H1 (cell line): Measurements from ENCODE around the gene CRYGD. TPM values are rescaled to one million over a fixed set of nuclear protein-coding genes. Genes with fewer than 3 reads are reported as not detected.

ENCODE experiments used
- CTCF ChIA-PET: fragments of 300-600 bp; sonication (Branson Sonifier 250); formaldehyde crosslinking; loops from one replicate; lab custom pipeline; 2021; ENCODE audit not compliant: partially characterized antibody; lab: Charles Lee
- POLR2A ChIA-PET: fragments of 300-600 bp; sonication (Branson Sonifier 250); formaldehyde crosslinking; loops from one replicate; lab custom pipeline; 2021; ENCODE audit warnings: inconsistent platforms; ENCODE audit not compliant: partially characterized antibody; lab: Charles Lee
- DNase-seq, 2 experiments: peaks; one replicate each; pipeline versions ENCODE4 v3.0.0 to v3.0.0-alpha.2; 2010 to 2022; ENCODE audit warnings: low spot score in 2 of 2, low read depth in 1 of 2, mixed read lengths in 1 of 2
- FAIRE-seq: peaks from 2 replicates; lab custom pipeline; 2011; peaks lifted over from hg19 to GRCh38; lab: Jason Lieb, UNC
- H2AFZ ChIP-seq: 2 replicates; pipeline ENCODE4 v1.8.1; 2012; ENCODE audit warnings: low read length, inconsistent platforms
- H2AK5ac ChIP-seq: 2 replicates; pipeline ENCODE4 v1.6.1; 2013; ENCODE audit warnings: low read depth, low read length
- H2BK120ac ChIP-seq: replicated peaks from 2 replicates; pipeline ENCODE3; 2013; ENCODE audit warnings: low read depth, low read length, inconsistent platforms
- H2BK12ac ChIP-seq: 2 replicates; pipeline ENCODE4 v1.6.1; 2013; ENCODE audit warnings: low read depth, low read length
- H2BK15ac ChIP-seq: 2 replicates; pipeline ENCODE4 v1.6.1; 2013; ENCODE audit warnings: low read length
- H2BK20ac ChIP-seq: 2 replicates; pipeline ENCODE4 v1.6.1; 2013; ENCODE audit warnings: low read length
- H2BK5ac ChIP-seq: 2 replicates; pipeline ENCODE4 v1.6.1; 2013; ENCODE audit warnings: low read depth, low read length
- H3K14ac ChIP-seq: 2 replicates; pipeline ENCODE4 v1.6.1; 2013; ENCODE audit warnings: inconsistent platforms; ENCODE audit not compliant: insufficient read length
- H3K18ac ChIP-seq: 2 replicates; pipeline ENCODE4 v1.6.1; 2013; ENCODE audit warnings: low read length; ENCODE audit errors: extremely low read depth
- H3K23ac ChIP-seq: 2 replicates; pipeline ENCODE4 v1.6.1; 2013; ENCODE audit warnings: inconsistent platforms; ENCODE audit not compliant: insufficient read length
- H3K23me2 ChIP-seq: 2 replicates; pipeline ENCODE4 v1.6.1; 2013; ENCODE audit warnings: low read depth, low read length
- H3K27ac ChIP-seq: 2 replicates; pipeline ENCODE4 v1.6.1; 2011; ENCODE audit warnings: low read depth, low read length, inconsistent platforms
- H3K27me3 ChIP-seq, 4 experiments: replicated peaks in 1 of 4; 1 replicate in 1 of 4; 2 replicates in 3 of 4; pipeline versions ENCODE4 v1.6.1 to v1.8.1; 2011 to 2013; ENCODE audit warnings: low read length in 3 of 4, mild to moderate bottlenecking in 3 of 4, inconsistent platforms in 2 of 4, mixed read lengths in 2 of 4, moderate library complexity in 1 of 4; ENCODE audit not compliant: control insufficient read depth in 3 of 4, insufficient read depth in 3 of 4; ENCODE audit errors: extremely low read depth in 1 of 4
- H3K36me3 ChIP-seq, 4 experiments: 2 replicates each; pipeline versions ENCODE4 v1.6.1 to v1.8.1; 2011 to 2013; ENCODE audit warnings: mild to moderate bottlenecking in 4 of 4, low read length in 3 of 4, moderate library complexity in 2 of 4, control low read depth in 1 of 4, inconsistent platforms in 1 of 4; ENCODE audit not compliant: insufficient read depth in 4 of 4, control insufficient read depth in 2 of 4
- H3K4ac ChIP-seq: replicated peaks from 2 replicates; pipeline ENCODE3; 2013; ENCODE audit warnings: low read length, low read depth, mixed read lengths, inconsistent platforms; ENCODE audit not compliant: insufficient read length
- H3K4me1 ChIP-seq, 4 experiments: replicated peaks in 1 of 4; 1 replicate in 1 of 4; 2 replicates in 3 of 4; pipeline versions ENCODE4 v1.6.1 to v1.8.1; 2011 to 2013; ENCODE audit warnings: low read length in 3 of 4, inconsistent platforms in 2 of 4, mixed read lengths in 1 of 4; ENCODE audit not compliant: insufficient read depth in 4 of 4, control insufficient read depth in 3 of 4
- H3K4me2 ChIP-seq, 2 experiments: 2 replicates each; pipeline versions ENCODE4 v1.6.1 to v1.8.1; 2011 to 2013; ENCODE audit warnings: low read depth in 2 of 2, low read length in 2 of 2, control low read depth in 1 of 2, inconsistent platforms in 1 of 2, mild to moderate bottlenecking in 1 of 2; ENCODE audit not compliant: insufficient read depth in 1 of 2
- H3K4me3 ChIP-seq, 4 experiments: fragments of 200-600, 300-600 bp in 1 of 4; sonication (generic), shearing (Covaris generic), sonication (Bioruptor Twin) in 1 of 4; 2 replicates each; pipeline versions ENCODE4 v1.5.1 to v1.8.1; 2011 to 2016; ENCODE audit warnings: low read length in 4 of 4, low read depth in 3 of 4, control low read depth in 2 of 4, inconsistent platforms in 2 of 4, mild to moderate bottlenecking in 2 of 4, mixed read lengths in 1 of 4, moderate library complexity in 1 of 4; ENCODE audit not compliant: insufficient read depth in 2 of 4; ENCODE audit errors: extremely low read depth in 1 of 4
- H3K56ac ChIP-seq: replicated peaks from 2 replicates; pipeline ENCODE3; 2013; ENCODE audit warnings: low read depth, mild to moderate bottlenecking, mixed read lengths, low read length, inconsistent platforms; ENCODE audit not compliant: insufficient read length
- H3K79me1 ChIP-seq: 2 replicates; pipeline ENCODE4 v1.6.1; 2013; ENCODE audit warnings: low read depth, low read length, control low read depth
- H3K79me2 ChIP-seq, 2 experiments: 2 replicates each; pipeline versions ENCODE4 v1.6.1 to v1.8.1; 2012 to 2013; ENCODE audit warnings: low read length in 2 of 2, mild to moderate bottlenecking in 2 of 2, inconsistent platforms in 1 of 2; ENCODE audit not compliant: insufficient read depth in 2 of 2, control insufficient read depth in 1 of 2
- H3K9ac ChIP-seq, 4 experiments: replicated peaks in 1 of 4; 1 replicate in 1 of 4; 2 replicates in 3 of 4; pipeline versions ENCODE4 v1.6.1 to v1.8.1; 2011 to 2013; ENCODE audit warnings: low read depth in 3 of 4, low read length in 3 of 4, control low read depth in 2 of 4, mild to moderate bottlenecking in 2 of 4, moderate library complexity in 2 of 4, inconsistent platforms in 1 of 4; ENCODE audit errors: extremely low read depth in 1 of 4
- H3K9me3 ChIP-seq, 2 experiments: 2 replicates each; pipeline versions ENCODE4 v1.6.1 to v1.8.1; 2012 to 2013; ENCODE audit warnings: mild to moderate bottlenecking in 2 of 2, moderate library complexity in 2 of 2, control low read depth in 1 of 2, inconsistent platforms in 1 of 2, low read depth in 1 of 2, low read length in 1 of 2, mixed read lengths in 1 of 2; ENCODE audit not compliant: insufficient read depth in 2 of 2
- H4K20me1 ChIP-seq, 2 experiments: replicated peaks in 1 of 2; 2 replicates each; pipeline versions ENCODE3 to v1.8.1; 2011 to 2013; ENCODE audit warnings: inconsistent platforms in 2 of 2, low read length in 2 of 2, mild to moderate bottlenecking in 1 of 2; ENCODE audit not compliant: insufficient read depth in 2 of 2, control insufficient read depth in 1 of 2
- H4K5ac ChIP-seq: 2 replicates; pipeline ENCODE4 v1.6.1; 2013; ENCODE audit warnings: low read length, low read depth, mixed read lengths, inconsistent platforms; ENCODE audit not compliant: insufficient read length
- H4K8ac ChIP-seq: 2 replicates; pipeline ENCODE4 v1.8.0; 2013; ENCODE audit warnings: mild to moderate bottlenecking, moderate library complexity, low read length, inconsistent platforms; ENCODE audit not compliant: insufficient read depth; ENCODE audit errors: extremely low read depth
- H4K91ac ChIP-seq: replicated peaks from 2 replicates; pipeline ENCODE3; 2013; ENCODE audit warnings: low read length, mixed read lengths, inconsistent platforms; ENCODE audit not compliant: insufficient read length
- CBX8 ChIP-seq: fragments of 300-800, 300-1000 bp; sonication (generic); IDR thresholded peaks from 2 replicates; pipeline ENCODE4 v1.7.1; 2016; ENCODE audit warnings: low read depth, low read length, borderline replicate concordance
- CTCF ChIP-seq, 3 experiments: IDR thresholded peaks; 1 replicate in 2 of 3; 2 replicates in 1 of 3; pipeline versions ENCODE4 v1.5.1 to v1.6.1; 2011; ENCODE audit warnings: low read length in 3 of 3, mild to moderate bottlenecking in 3 of 3, inconsistent platforms in 2 of 3, low read depth in 1 of 3, moderate library complexity in 1 of 3; ENCODE audit not compliant: insufficient read depth in 1 of 3; ENCODE audit errors: control extremely low read depth in 1 of 3
- E2F6 ChIP-seq: IDR thresholded peaks from 2 replicates; pipeline ENCODE4 v1.6.1; 2012; ENCODE audit warnings: inconsistent platforms
- EP300 ChIP-seq, 2 experiments: IDR thresholded peaks; 1 replicate in 1 of 2; 2 replicates in 1 of 2; pipeline ENCODE4 v1.6.1; 2011 to 2012; ENCODE audit warnings: low read depth in 2 of 2, low read length in 2 of 2, mild to moderate bottlenecking in 2 of 2, borderline replicate concordance in 1 of 2, inconsistent platforms in 1 of 2, moderate library complexity in 1 of 2
- KDM5A ChIP-seq: fragments of 200-600 bp; IDR thresholded peaks from 2 replicates; pipeline ENCODE4 v1.7.1; 2012; ENCODE audit warnings: mild to moderate bottlenecking, low read length, inconsistent platforms, mixed read lengths
- MAFK ChIP-seq: IDR thresholded peaks from 2 replicates; pipeline ENCODE4 v1.6.1; 2012; ENCODE audit warnings: low read depth, mild to moderate bottlenecking, improper control_type of control experiment, low read length
- PHF8 ChIP-seq: fragments of 200-600 bp; sonication (generic); conservative IDR thresholded peaks from 2 replicates; pipeline ENCODE4 v1.7.1; 2012; ENCODE audit warnings: low read depth, mild to moderate bottlenecking, inconsistent platforms, low read length, moderate library complexity
- POLR2A ChIP-seq, 2 experiments: IDR thresholded peaks; 1 replicate in 1 of 2; 2 replicates in 1 of 2; pipeline ENCODE4 v1.6.1; 2011; ENCODE audit warnings: low read depth in 2 of 2, low read length in 2 of 2, mild to moderate bottlenecking in 2 of 2; ENCODE audit errors: control extremely low read depth in 1 of 2
- RAD21 ChIP-seq, 2 experiments: IDR thresholded peaks in 1 of 2; conservative IDR thresholded peaks in 1 of 2; 2 replicates each; pipeline ENCODE4 v1.6.1; 2011; ENCODE audit warnings: low read depth in 2 of 2, low read length in 2 of 2, improper control_type of control experiment in 1 of 2, inconsistent platforms in 1 of 2, mild to moderate bottlenecking in 1 of 2, moderate library complexity in 1 of 2
- SP2 ChIP-seq: IDR thresholded peaks from 2 replicates; pipeline ENCODE4 v1.6.1; 2012; ENCODE audit warnings: mild to moderate bottlenecking, low read length, inconsistent platforms
- WGBS, 2 experiments: shearing (Covaris generic) in 1 of 2; methylation state at CpG; one replicate each; pipeline versions ENCODE4 v1.1.6 to v1.1.7; 2013 to 2015; ENCODE audit warnings: low lambda C conversion rate in 2 of 2, mixed read lengths in 2 of 2, inconsistent platforms in 1 of 2, low coverage in 1 of 2, missing lambda C conversion rate in 1 of 2; ENCODE audit not compliant: insufficient replicate concordance in 2 of 2, insufficient coverage in 1 of 2, insufficient read length in 1 of 2; ENCODE audit errors: extremely low coverage in 1 of 2, missing lambda C conversion rate in 1 of 2; 5-methylcytosine and 5-hydroxymethylcytosine counted together
- polyA plus RNA-seq, 7 experiments: library from polyadenylated mRNA; depleted of rRNA in 3 of 7; stranded (reverse) in 5 of 7; unstranded in 2 of 7; fragments of >200 nt in 5 of 7; fragments of 200-250 nt in 2 of 7; gene quantifications; 1 replicate in 5 of 7; 2 replicates in 1 of 7; 4 replicates in 1 of 7; pipeline versions ENCODE4 v1.2.1 to v1.2.3, GENCODE V29; 2011 to 2013; ENCODE audit warnings: missing spikeins in 2 of 7, mixed read lengths in 2 of 7
- total RNA-seq: library from RNA; stranded (reverse); fragmentation: NEBNext Ultra II Directional; extraction: Animal tissue kit (Norgen Biotek cat#: 25700); gene quantifications from 2 replicates; pipeline ENCODE4 v1.2.1, GENCODE V29; 2021

CRYGD gene
- total and polyA plus RNA-seq, 2 of the 8 experiments (the other 6 are each of a cell fraction or from before 2014, with no cell fraction given), result 2.9 to 7.1 TPM

- DNase-seq (no peak), FAIRE-seq (peak; percentile 69)
- no peak overlapping the region for H2BK20ac ChIP-seq
- no peak overlapping the region for H3K14ac ChIP-seq
- H4K8ac ChIP-seq, result no peak overlapping the region
- 0 out of 7 replicates have a peak, but pooled peaks cover 0 to 3% (median 0%) of the 10 kb centered on the region in 4 experiments for H3K4me1 ChIP-seq
- WGBS, 2 experiments, result 68% methylated on average over 2 of the region's 2 CpGs; no CpG with 5 or more reads in 1 of the 2 experiments
- H2BK15ac ChIP-seq, result no peak overlapping the region
- H3K56ac ChIP-seq, result no peak overlapping the region
- no peak overlapping the region for H2AK5ac ChIP-seq
- no peak overlapping the region for H4K91ac ChIP-seq
- no peak overlapping the region for H2BK120ac ChIP-seq
- H2BK12ac ChIP-seq, result no peak overlapping the region
- no peak overlapping the region for H4K5ac ChIP-seq
- POLR2A ChIA-PET, result interaction anchor here (1.1 kb wide), 1 partner anchor 12 kb away, joined by 3 read pairs; no protein-coding TSS in a partner anchor
- no peaks in the 10 kb centered on the region for H3K23me2 ChIP-seq
- no peak overlapping the region for H3K4ac ChIP-seq
- no peaks in the 10 kb centered on the region for H3K79me1 ChIP-seq
- H3K27ac ChIP-seq, result no peak overlapping the region
- H2BK5ac ChIP-seq, result no peak overlapping the region
- H3K18ac ChIP-seq, result no peak overlapping the region
- H3K4me3 ChIP-seq, result no peak overlapping the region
- H4K20me1 ChIP-seq, result no peaks in the 10 kb centered on the region
- H3K79me2 ChIP-seq, result no peaks in the 10 kb centered on the region
- no peaks in the 10 kb centered on the region; a peak in 1 of 7 replicates for H3K27me3 ChIP-seq
- no peak overlapping the region for H3K9ac ChIP-seq
- 0 out of 4 replicates have a peak, but pooled peaks cover 2 to 5% of the 10 kb centered on the region in 2 experiments for H3K9me3 ChIP-seq
- H3K23ac ChIP-seq, result no peak overlapping the region
- CTCF ChIA-PET, result interaction anchor here (0.6 to 6.5 kb wide), 13 partner anchors 9 to 516 kb away, joined by 3 to 56 read pairs (median 4); partner anchors contain the start of gene IDH1
- H2AFZ ChIP-seq, result no peak overlapping the region
- TF ChIP-seq POLR2A (IDR thresholded peaks at IDR 0.05; ENCODE audit: control extremely low read depth in 1 of 2, low read depth in 2 of 2, low read length in 2 of 2) (no peak), SP2 (no peak), PHF8 (no peak), MAFK (no peak), E2F6 (no peak), CBX8 (no peak), CTCF (IDR thresholded peaks at IDR 0.05; ENCODE audit: control extremely low read depth in 1 of 3, insufficient read depth in 1 of 3, low read depth in 1 of 3, low read length in 3 of 3) (peak in 2 of 3 experiments; percentile 43 to 50; a peak in 2 of 4 replicates), KDM5A (no peak), RAD21 (IDR thresholded peaks at IDR 0.05 in 1 of 2, conservative IDR thresholded peaks at IDR 0.05 in 1 of 2; ENCODE audit: low read depth in 2 of 2, low read length in 2 of 2) (peak; percentile 33 to 43; a peak in 3 of 4 replicates), EP300 (IDR thresholded peaks at IDR 0.05; ENCODE audit: borderline replicate concordance in 1 of 2, low read depth in 2 of 2, low read length in 2 of 2) (no peak)
- no peaks in the 10 kb centered on the region for H3K36me3 ChIP-seq
- no peak overlapping the region for H3K4me2 ChIP-seq
Measured at GRCh38 chr2:208148803-208149202, 24.5 kb upstream of the CRYGD start.
